ENCODE data around the gene MICB.

DNA sequence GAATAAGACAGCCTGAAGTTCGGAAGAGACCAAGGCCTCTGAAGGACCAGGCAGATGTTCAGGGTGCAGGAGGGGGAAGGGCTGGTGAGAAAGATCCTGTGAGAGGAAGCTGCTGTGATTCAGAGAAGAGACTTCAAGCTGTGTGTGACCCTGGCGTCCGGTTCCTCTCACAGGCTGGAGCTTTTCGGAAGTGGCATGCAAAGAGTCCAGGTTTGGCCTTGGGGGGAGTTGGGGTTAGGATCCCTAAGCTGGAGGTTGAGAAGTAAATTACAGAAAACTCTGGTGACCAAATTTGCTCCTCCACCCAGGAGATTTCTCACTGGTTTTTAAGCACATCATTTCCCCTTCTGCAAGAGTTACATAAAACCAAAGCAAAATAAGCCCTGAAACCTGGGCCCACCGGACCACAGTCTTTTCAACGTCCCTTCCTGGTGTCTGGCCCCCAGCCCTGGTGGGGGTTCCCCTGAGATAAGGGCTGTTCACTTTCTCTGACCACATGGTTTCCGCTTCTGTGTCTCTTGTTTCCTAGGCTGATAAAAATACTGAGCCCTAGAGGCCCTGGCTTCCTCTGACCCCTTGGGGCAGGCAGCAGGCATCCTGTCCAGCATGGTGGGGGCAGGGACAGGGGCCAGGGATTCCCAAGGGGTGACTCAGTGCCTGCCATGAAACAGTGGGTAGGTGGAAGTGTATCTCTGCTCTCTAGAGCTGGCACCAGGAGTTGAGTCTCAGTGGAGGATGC is 62.2 kb downstream of the MICB start:
- TF ChIP-seq, protein P1, sequence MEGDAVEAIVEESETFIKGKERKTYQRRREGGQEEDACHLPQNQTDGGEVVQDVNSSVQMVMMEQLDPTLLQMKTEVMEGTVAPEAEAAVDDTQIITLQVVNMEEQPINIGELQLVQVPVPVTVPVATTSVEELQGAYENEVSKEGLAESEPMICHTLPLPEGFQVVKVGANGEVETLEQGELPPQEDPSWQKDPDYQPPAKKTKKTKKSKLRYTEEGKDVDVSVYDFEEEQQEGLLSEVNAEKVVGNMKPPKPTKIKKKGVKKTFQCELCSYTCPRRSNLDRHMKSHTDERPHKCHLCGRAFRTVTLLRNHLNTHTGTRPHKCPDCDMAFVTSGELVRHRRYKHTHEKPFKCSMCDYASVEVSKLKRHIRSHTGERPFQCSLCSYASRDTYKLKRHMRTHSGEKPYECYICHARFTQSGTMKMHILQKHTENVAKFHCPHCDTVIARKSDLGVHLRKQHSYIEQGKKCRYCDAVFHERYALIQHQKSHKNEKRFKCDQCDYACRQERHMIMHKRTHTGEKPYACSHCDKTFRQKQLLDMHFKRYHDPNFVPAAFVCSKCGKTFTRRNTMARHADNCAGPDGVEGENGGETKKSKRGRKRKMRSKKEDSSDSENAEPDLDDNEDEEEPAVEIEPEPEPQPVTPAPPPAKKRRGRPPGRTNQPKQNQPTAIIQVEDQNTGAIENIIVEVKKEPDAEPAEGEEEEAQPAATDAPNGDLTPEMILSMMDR (IDR thresholded peaks at IDR 0.05) = no peak
- no peak for TF ChIP-seq EP300 (IDR thresholded peaks at IDR 0.05)
- no peak for TF ChIP-seq POLR2A (IDR thresholded peaks at IDR 0.05)
